ENCODE results near the gene CHST14.

GRCh38 chr15:40430271-40430805, 40.4 kb upstream of the CHST14 start:
- TF ChIP-seq EZH2 (IDR thresholded peaks at IDR 0.05; ENCODE audit: borderline replicate concordance, insufficient read depth, low read length, poor library complexity, severe bottlenecking), result no peak
- TF ChIP-seq CTCF (IDR thresholded peaks at IDR 0.05; ENCODE audit: poor library complexity, severe bottlenecking), result no peak
- TF ChIP-seq POLR2AphosphoS5 (IDR thresholded peaks at IDR 0.05), result no peak
- TF ChIP-seq REST (IDR thresholded peaks at IDR 0.05; ENCODE audit: borderline replicate concordance), result no peak
- no peak for TF ChIP-seq EP300 (conservative IDR thresholded peaks at IDR 0.05; ENCODE audit: poor library complexity, severe bottlenecking)
- no peak for TF ChIP-seq RAD21 (conservative IDR thresholded peaks at IDR 0.05)
- no peak for TF ChIP-seq SMC3 (conservative IDR thresholded peaks at IDR 0.05; ENCODE audit: poor library complexity)
- TF ChIP-seq TAF1 (IDR thresholded peaks at IDR 0.05; ENCODE audit: low read depth), result no peak
- no peak for TF ChIP-seq MXI1 (conservative IDR thresholded peaks at IDR 0.05; ENCODE audit: poor library complexity, severe bottlenecking)

All from neural cell (in vitro differentiated cells).